HG03439 (cell line): ENCODE data around the gene TPD52L2.
A peak's percentile ranks its signal among the peaks of the same experiment; 100 is the strongest.
"Not testable (repeated sequence)": the region's sequence is repeated elsewhere in the genome, so short reads cannot be mapped to it uniquely, and the experiment has no call there.

Experiments used
- ATAC-seq: cut with Tn5 transposase; IDR thresholded peaks from one replicate; pipeline ENCODE4 v1.9.1; 2021; ENCODE audit warnings: mild to moderate bottlenecking, moderate library complexity; ENCODE audit not compliant: unreplicated experiment

TPD52L2 gene

GRCh38 chr20:63855363-63856097 is 9.5 kb upstream of the TPD52L2 start:
- no peak for ATAC-seq

GRCh38 chr20:63856098-63856511 is 9.0 kb upstream of the TPD52L2 start:
- no peak for ATAC-seq

GRCh38 chr20:63857764-63858392 is 7.2 kb upstream of the TPD52L2 start:
- ATAC-seq, result no peak

GRCh38 chr20:63858393-63859165 is 6.5 kb upstream of the TPD52L2 start:
- ATAC-seq, result no peak

- no peak for ATAC-seq
Observed at GRCh38 chr20:63859166-63859699, 5.8 kb upstream of the TPD52L2 start.

- ATAC-seq, result no peak
Observed at GRCh38 chr20:63860325-63861051, 4.6 kb upstream of the TPD52L2 start.

- ATAC-seq, result no peak
Observed at GRCh38 chr20:63861365-63861934, 3.6 kb upstream of the TPD52L2 start, which contains the start of gene ABHD16B. Gene ABHD16B (plus strand): TSS chr20:63861498. CDS start chr20:63861541, 43 bp downstream.

- no peak for ATAC-seq
Observed at GRCh38 chr20:63861981-63862901, 2.8 kb upstream of the TPD52L2 start.

- no peak for ATAC-seq
Observed at GRCh38 chr20:63863021-63863797, 1.9 kb upstream of the TPD52L2 start.

GRCh38 chr20:63863798-63864544 is 1.1 kb upstream of the TPD52L2 start:
- peak; percentile 59 for ATAC-seq

GRCh38 chr20:63864545-63864977 is 509 bp upstream of the TPD52L2 start:
- peak; percentile 1 for ATAC-seq

- ATAC-seq, result not testable (repeated sequence)
Observed at GRCh38 chr20:63867042-63867441, 2.0 kb downstream of the TPD52L2 start.

GRCh38 chr20:63868264-63868663 is 3.2 kb downstream of the TPD52L2 start:
- ATAC-seq, result no peak

- no peak for ATAC-seq
Observed at GRCh38 chr20:63873477-63873971, 8.5 kb downstream of the TPD52L2 start.

GRCh38 chr20:63874241-63874640 is 9.2 kb downstream of the TPD52L2 start:
- ATAC-seq, result not testable (repeated sequence)

GRCh38 chr20:63876489-63877036 is 11.5 kb downstream of the TPD52L2 start:
- ATAC-seq, result no peak

- ATAC-seq, result no peak
Observed at GRCh38 chr20:63877755-63878470, 12.8 kb downstream of the TPD52L2 start.
